AG09319 (cell line): ENCODE results near the gene SPHK2.

ENCODE experiments used
- DNase-seq: peaks from one replicate; pipeline ENCODE4 v3.0.0-alpha.2; 2010; ENCODE audit warnings: low read depth; ENCODE audit errors: extremely low read depth
- CTCF ChIP-seq: IDR thresholded peaks from 2 replicates; pipeline ENCODE4 v1.5.1; 2011; ENCODE audit warnings: low read depth, mild to moderate bottlenecking, inconsistent platforms, low read length, moderate library complexity

The SPHK2 gene

GRCh38 chr19:48582168-48582567 is 37.1 kb upstream of the SPHK2 start:
- no peak for TF ChIP-seq CTCF
- no peak for DNase-seq

GRCh38 chr19:48587387-48587786 is 31.9 kb upstream of the SPHK2 start:
- DNase-seq: no peak
- TF ChIP-seq CTCF: no peak

GRCh38 chr19:48588670-48589401 is 30.5 kb upstream of the SPHK2 start:
- TF ChIP-seq CTCF: peak; percentile 99
- DNase-seq: peak; percentile 47

- no peak for DNase-seq
- TF ChIP-seq CTCF: no peak
Observed at GRCh38 chr19:48591021-48591420, 28.3 kb upstream of the SPHK2 start.

- DNase-seq: no peak
- TF ChIP-seq CTCF: no peak
Observed at GRCh38 chr19:48595171-48595570, 24.1 kb upstream of the SPHK2 start.

GRCh38 chr19:48595833-48596232 is 23.5 kb upstream of the SPHK2 start:
- DNase-seq: no peak
- no peak for TF ChIP-seq CTCF

GRCh38 chr19:48596237-48596636 is 23.1 kb upstream of the SPHK2 start:
- TF ChIP-seq CTCF: no peak

More at GRCh38 chr19:48596237-48596636, 23.1 kb upstream of the SPHK2 start:
- no peak for DNase-seq
